ENCODE measurements around the gene PTPRD.

PTPRD gene

GRCh38 chr9:9774471-9774870 is 838.3 kb downstream of the PTPRD start:
- no peak for DNase-seq (ENCODE audit: low read depth in 2 of 3, low spot score in 1 of 3)

GRCh38 chr9:9771314-9771713 is 841.5 kb downstream of the PTPRD start:
- DNase-seq (ENCODE audit: low read depth in 2 of 3, low spot score in 1 of 3) = no peak

GRCh38 chr9:9764821-9765220 is 848.0 kb downstream of the PTPRD start:
- DNase-seq (ENCODE audit: low read depth in 2 of 3, low spot score in 1 of 3) = no peak

GRCh38 chr9:9754186-9754585 is 858.6 kb downstream of the PTPRD start:
- DNase-seq (ENCODE audit: low read depth in 2 of 3, low spot score in 1 of 3) = no peak

- no peak for DNase-seq (ENCODE audit: low read depth in 2 of 3, low spot score in 1 of 3)
Measured at GRCh38 chr9:9753266-9753665, 859.5 kb downstream of the PTPRD start.

GRCh38 chr9:9752722-9753121 is 860.1 kb downstream of the PTPRD start:
- DNase-seq (ENCODE audit: low read depth in 2 of 3, low spot score in 1 of 3) = no peak

GRCh38 chr9:9751996-9752395 is 860.8 kb downstream of the PTPRD start:
- no peak for DNase-seq (ENCODE audit: low read depth in 2 of 3, low spot score in 1 of 3)

GRCh38 chr9:9750719-9751118 is 862.1 kb downstream of the PTPRD start:
- DNase-seq (ENCODE audit: low read depth in 2 of 3, low spot score in 1 of 3) = no peak

- DNase-seq (ENCODE audit: low read depth in 2 of 3, low spot score in 1 of 3) = no peak
Measured at GRCh38 chr9:9749591-9749990, 863.2 kb downstream of the PTPRD start.

- DNase-seq (ENCODE audit: low read depth in 2 of 3, low spot score in 1 of 3) = no peak
Measured at GRCh38 chr9:9747787-9748186, 865.0 kb downstream of the PTPRD start.

- no peak for DNase-seq (ENCODE audit: low read depth in 2 of 3, low spot score in 1 of 3)
Measured at GRCh38 chr9:9746826-9747225, 866.0 kb downstream of the PTPRD start.

GRCh38 chr9:9743822-9744221 is 869.0 kb downstream of the PTPRD start:
- DNase-seq (ENCODE audit: low read depth in 2 of 3, low spot score in 1 of 3) = no peak

GRCh38 chr9:9730174-9730573 is 882.6 kb downstream of the PTPRD start:
- no peak for DNase-seq (ENCODE audit: low read depth in 2 of 3, low spot score in 1 of 3)

GRCh38 chr9:9729082-9729481 is 883.7 kb downstream of the PTPRD start:
- DNase-seq (ENCODE audit: low read depth in 2 of 3, low spot score in 1 of 3) = no peak

- DNase-seq (ENCODE audit: low read depth in 2 of 3, low spot score in 1 of 3) = no peak
Measured at GRCh38 chr9:9719373-9720112, 893.3 kb downstream of the PTPRD start.

- DNase-seq (ENCODE audit: low read depth in 2 of 3, low spot score in 1 of 3) = no peak
Measured at GRCh38 chr9:9718691-9719090, 894.1 kb downstream of the PTPRD start.

GRCh38 chr9:9679433-9679832 is 933.4 kb downstream of the PTPRD start:
- no peak for DNase-seq (ENCODE audit: low read depth in 2 of 3, low spot score in 1 of 3)

- no peak for DNase-seq (ENCODE audit: low read depth in 2 of 3, low spot score in 1 of 3)
Measured at GRCh38 chr9:9674461-9674860, 938.3 kb downstream of the PTPRD start.

GRCh38 chr9:9670454-9670853 is 942.3 kb downstream of the PTPRD start:
- DNase-seq (ENCODE audit: low read depth in 2 of 3, low spot score in 1 of 3) = no peak

GRCh38 chr9:9645006-9645405 is 967.8 kb downstream of the PTPRD start:
- no peak for DNase-seq (ENCODE audit: low read depth in 2 of 3, low spot score in 1 of 3)

- DNase-seq (ENCODE audit: low read depth in 2 of 3, low spot score in 1 of 3) = no peak
Measured at GRCh38 chr9:9631284-9631683, 981.5 kb downstream of the PTPRD start.

- DNase-seq (ENCODE audit: low read depth in 2 of 3, low spot score in 1 of 3) = no peak
Measured at GRCh38 chr9:9625248-9625647, 987.6 kb downstream of the PTPRD start.

GRCh38 chr9:9623506-9623905 is 989.3 kb downstream of the PTPRD start:
- DNase-seq (ENCODE audit: low read depth in 2 of 3, low spot score in 1 of 3) = no peak
